Type B pancreatic cell (in vitro differentiated cells): ENCODE measurements around the gene NFATC2IP. TPM values are rescaled to one million over a fixed set of nuclear protein-coding genes. Genes with fewer than 3 reads are reported as not detected.

Source experiments
- DNase-seq: peaks from one replicate; pipeline ENCODE4 v3.0.0; 2021; ENCODE audit warnings: mixed read lengths; ENCODE audit not compliant: unreplicated experiment; ENCODE audit errors: extremely low spot score
- H3K27ac Mint-ChIP-seq: 2 replicates; pipeline ENCODE4 v1.8.0; 2021; ENCODE audit warnings: mild to moderate bottlenecking, mixed read lengths
- H3K27me3 Mint-ChIP-seq: 2 replicates; pipeline ENCODE4 v1.8.0; 2021; ENCODE audit warnings: mixed read lengths
- H3K36me3 Mint-ChIP-seq: 2 replicates; pipeline ENCODE4 v1.8.0; 2021; ENCODE audit warnings: mixed read lengths
- H3K4me1 Mint-ChIP-seq: one replicate; pipeline ENCODE4 v1.8.0; 2021; ENCODE audit warnings: mixed read lengths; ENCODE audit not compliant: unreplicated experiment
- H3K4me3 Mint-ChIP-seq: 2 replicates; pipeline ENCODE4 v1.8.0; 2021; ENCODE audit warnings: mild to moderate bottlenecking, mixed read lengths
- H3K9me3 Mint-ChIP-seq: 2 replicates; pipeline ENCODE4 v1.8.0; 2021; ENCODE audit warnings: mixed read lengths
- CTCF ChIP-seq: fragments of 200-600 bp; sonication (generic); conservative IDR thresholded peaks from 2 replicates; pipeline ENCODE4 v1.5.0; 2021; ENCODE audit warnings: antibody characterized with exemption, mild to moderate bottlenecking
- total RNA-seq: library from RNA; stranded (reverse); gene quantifications from 2 replicates; pipeline ENCODE4 v1.2.1, GENCODE V29; 2021; ENCODE audit warnings: low replicate concordance

Gene NFATC2IP
- total RNA-seq, 1 donor from 2014 or later: 64.4 TPM

GRCh38 chr16:28985211-28986041 lies 34.7 kb downstream of the NFATC2IP start:
- no peak overlapping the region for H3K4me3 Mint-ChIP-seq
- no peak for TF ChIP-seq CTCF
- H3K36me3 Mint-ChIP-seq: peaks cover 18% of the 10 kb centered on the region
- no peaks in the 10 kb centered on the region for H3K4me1 Mint-ChIP-seq
- no peak overlapping the region for H3K27ac Mint-ChIP-seq
- H3K9me3 Mint-ChIP-seq: peaks cover 4% of the 10 kb centered on the region
- no peaks in the 10 kb centered on the region for H3K27me3 Mint-ChIP-seq
- no peak for DNase-seq

GRCh38 chr16:28986046-28986445 lies 35.3 kb downstream of the NFATC2IP start:
- DNase-seq: no peak
- Mint-ChIP-seq H3K36me3 (peaks cover 18% of the 10 kb centered on the region), H3K9me3 (peaks cover 4% of the 10 kb centered on the region), H3K27me3 (no peaks in the 10 kb centered on the region), H3K27ac (no peak overlapping the region), H3K4me1 (no peaks in the 10 kb centered on the region), H3K4me3 (no peak overlapping the region)
- no peak for TF ChIP-seq CTCF

- Mint-ChIP-seq H3K9me3 (peaks cover 4% of the 10 kb centered on the region), H3K27me3 (no peaks in the 10 kb centered on the region), H3K4me1 (no peaks in the 10 kb centered on the region), H3K4me3 (no peak overlapping the region), H3K27ac (no peak overlapping the region), H3K36me3 (peaks cover 18% of the 10 kb centered on the region)
- no peak for TF ChIP-seq CTCF
- no peak for DNase-seq
These were observed 35.8 kb downstream of the NFATC2IP start for GRCh38 chr16:28986492-28986891.

- Mint-ChIP-seq H3K27me3 (no peaks in the 10 kb centered on the region), H3K9me3 (peaks cover 4% of the 10 kb centered on the region), H3K4me1 (no peaks in the 10 kb centered on the region), H3K27ac (no peak overlapping the region), H3K36me3 (peaks cover 18% of the 10 kb centered on the region), H3K4me3 (no peak overlapping the region)
- TF ChIP-seq CTCF: no peak
- no peak for DNase-seq
These were observed 36.6 kb downstream of the NFATC2IP start for GRCh38 chr16:28987170-28987853.

- H3K4me3 Mint-ChIP-seq: no peak overlapping the region
- no peak overlapping the region for H3K27ac Mint-ChIP-seq
- TF ChIP-seq CTCF: no peak
- H3K36me3 Mint-ChIP-seq: peaks cover 8% of the 10 kb centered on the region
- peaks cover 4% of the 10 kb centered on the region for H3K9me3 Mint-ChIP-seq
- H3K4me1 Mint-ChIP-seq: no peaks in the 10 kb centered on the region
- no peaks in the 10 kb centered on the region for H3K27me3 Mint-ChIP-seq
- no peak for DNase-seq
These were observed 38.6 kb downstream of the NFATC2IP start for GRCh38 chr16:28989363-28989762.
